CD4-positive, alpha-beta T cell treated with Interleukin-2 at 100 ng/mL for 4 hours (primary cell): ENCODE measurements around the gene KCNQ5.

ENCODE experiments used
- DNase-seq: peaks from one replicate; pipeline ENCODE4 v3.0.0-alpha.2; 2020; ENCODE audit warnings: low spot score

KCNQ5 gene

DNA sequence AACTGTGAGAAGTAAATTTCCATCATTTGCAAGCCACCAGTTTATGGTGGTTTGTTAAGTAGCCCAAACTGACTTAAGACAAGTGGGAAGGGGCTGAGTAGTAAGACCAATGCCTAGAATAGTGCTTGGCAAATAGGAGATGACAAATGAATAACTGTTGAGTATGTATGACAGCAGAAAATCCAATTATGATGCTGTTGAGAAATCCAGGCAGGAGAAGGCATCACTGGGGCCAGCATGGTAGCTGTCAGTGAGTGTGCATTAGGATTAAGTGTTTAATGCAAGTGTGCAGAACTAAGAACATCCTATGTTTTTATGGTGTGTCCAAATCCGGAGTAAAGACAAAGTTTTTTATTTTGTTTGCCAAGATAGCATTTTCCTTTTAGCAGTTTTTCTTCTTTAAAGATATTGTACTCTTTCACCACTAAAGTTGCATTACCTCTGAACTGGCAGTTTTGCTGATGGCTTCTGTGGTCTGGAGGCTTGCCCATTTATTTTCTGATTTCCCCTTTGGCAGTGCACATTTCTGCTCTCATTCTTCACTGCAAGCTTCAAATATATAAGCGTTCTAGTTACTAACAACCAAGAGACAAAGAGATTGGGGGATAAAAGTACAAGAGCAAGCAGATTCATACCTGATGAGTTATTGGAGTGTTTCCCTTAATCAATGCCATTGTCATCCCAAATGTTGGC is 289.7 kb downstream of the KCNQ5 start:
- no peak for DNase-seq

DNA sequence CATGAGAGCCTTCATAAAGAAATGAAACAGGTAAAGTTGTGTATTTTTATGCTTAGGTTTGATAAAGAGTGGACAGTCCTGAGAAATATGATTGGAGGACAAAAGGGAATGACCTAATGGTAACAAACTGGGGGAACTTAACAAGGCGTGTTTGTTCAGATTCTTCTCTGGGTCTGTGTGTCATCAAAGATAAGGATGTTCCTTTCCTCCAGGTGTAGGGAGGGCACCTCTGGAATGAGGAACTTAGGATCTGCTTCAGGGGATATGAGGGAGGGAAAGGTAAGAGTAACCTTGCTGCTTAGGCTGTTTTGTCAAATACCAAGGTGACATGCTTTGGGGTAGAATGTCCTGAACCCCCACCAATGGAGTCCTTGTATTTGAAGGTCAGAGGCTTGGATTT is 291.9 kb downstream of the KCNQ5 start:
- DNase-seq = no peak

DNA sequence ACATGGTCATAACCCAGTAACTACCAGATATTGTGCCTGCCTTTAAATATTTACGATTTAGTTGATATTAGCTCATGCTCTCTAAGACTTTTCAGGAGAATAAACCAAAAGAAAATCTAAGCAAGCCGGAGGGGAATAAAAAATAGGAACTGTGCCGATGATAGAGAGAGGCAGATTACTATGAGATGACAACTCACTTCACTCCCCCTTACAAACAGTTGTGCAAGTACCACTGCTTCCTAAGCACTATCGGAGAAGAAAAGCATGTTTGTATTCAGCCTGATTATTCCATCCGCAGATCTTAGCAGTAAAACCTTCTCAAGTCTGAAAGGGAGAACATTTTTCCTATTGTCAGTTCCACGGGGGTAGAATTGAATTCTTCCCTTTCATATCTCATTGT is 294.4 kb downstream of the KCNQ5 start:
- no peak for DNase-seq

DNA sequence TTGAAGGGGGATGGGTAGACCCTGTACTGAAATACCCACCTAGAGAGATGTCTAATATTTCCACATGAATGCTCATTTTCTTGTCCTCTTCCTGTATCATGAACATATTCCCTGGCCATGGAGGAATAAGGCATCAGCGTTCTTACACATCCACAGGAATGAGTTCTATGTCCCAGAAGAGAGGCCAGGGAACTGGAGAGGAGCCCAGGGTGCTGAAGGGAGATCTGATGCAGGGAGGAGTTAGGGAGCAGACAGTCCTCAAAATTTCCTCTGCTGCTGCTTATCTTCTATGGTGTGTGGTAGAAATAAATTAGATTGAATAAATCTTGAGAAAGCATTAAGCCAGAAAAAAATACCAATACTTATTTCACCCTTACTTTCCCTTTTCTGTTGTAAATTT is 295.0 kb downstream of the KCNQ5 start:
- no peak for DNase-seq

DNA sequence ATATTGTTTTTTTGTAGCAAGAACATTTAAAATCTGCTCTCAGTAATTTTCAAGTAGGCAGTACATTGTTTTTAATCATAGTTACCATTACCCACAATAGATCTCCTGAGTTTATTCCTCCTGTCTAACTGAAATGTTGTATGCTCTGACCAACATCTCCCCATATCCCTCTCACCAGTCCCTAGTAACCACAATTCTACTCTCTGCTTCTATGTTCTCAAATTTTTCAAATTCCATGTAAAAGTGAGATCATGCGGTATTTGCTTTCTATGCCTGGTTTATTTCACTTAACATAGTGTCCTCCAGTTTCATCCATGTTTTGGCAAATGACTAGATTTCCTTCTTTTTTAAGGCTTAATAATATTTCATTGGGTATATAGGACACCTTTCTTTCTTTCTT is 300.5 kb downstream of the KCNQ5 start:
- DNase-seq = no peak

DNA sequence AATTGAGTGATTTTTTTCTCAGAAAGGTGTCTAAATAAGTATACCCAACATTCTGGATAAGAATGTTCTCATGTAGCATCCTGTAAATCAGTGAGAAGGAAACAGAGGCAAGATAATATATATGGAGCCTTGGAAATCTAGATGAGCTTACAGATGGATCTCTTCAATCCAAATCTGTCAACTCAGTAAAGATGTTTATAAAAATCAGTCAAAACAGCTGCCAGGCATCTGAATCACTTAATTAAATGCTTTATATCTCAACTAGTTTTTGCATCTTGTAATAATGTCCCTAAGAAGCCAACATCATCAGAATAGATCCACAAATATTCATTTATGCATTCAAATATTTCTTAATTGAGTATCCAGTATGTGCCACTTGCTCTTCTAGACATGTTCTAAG is 303.3 kb downstream of the KCNQ5 start:
- DNase-seq = no peak

DNA sequence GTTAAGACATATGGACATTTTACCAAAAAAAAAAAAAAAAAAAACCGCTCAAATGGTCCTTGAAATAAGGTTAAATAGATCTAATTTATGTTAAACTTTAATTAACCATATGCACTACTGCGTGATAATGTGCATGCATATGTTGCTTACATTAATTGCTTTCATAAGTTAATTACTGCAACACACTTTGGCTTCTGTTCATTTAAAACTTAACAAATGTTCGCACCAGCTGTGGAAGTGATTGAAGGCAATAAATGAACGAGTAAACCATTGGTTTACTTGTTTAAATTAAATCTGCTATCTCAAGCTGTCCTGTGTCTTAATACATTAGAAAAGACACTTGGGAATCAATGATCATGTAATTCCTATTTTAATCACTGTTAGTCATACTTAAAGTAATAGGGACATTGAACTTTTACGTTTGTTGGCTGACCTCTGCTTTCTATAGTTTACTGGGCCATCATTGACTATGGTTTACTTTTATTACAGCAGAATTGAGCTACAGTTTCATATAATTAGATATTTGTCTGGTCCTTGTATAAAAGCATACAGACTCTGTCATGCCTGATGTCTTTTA is 308.8 kb downstream of the KCNQ5 start:
- DNase-seq = no peak

DNA sequence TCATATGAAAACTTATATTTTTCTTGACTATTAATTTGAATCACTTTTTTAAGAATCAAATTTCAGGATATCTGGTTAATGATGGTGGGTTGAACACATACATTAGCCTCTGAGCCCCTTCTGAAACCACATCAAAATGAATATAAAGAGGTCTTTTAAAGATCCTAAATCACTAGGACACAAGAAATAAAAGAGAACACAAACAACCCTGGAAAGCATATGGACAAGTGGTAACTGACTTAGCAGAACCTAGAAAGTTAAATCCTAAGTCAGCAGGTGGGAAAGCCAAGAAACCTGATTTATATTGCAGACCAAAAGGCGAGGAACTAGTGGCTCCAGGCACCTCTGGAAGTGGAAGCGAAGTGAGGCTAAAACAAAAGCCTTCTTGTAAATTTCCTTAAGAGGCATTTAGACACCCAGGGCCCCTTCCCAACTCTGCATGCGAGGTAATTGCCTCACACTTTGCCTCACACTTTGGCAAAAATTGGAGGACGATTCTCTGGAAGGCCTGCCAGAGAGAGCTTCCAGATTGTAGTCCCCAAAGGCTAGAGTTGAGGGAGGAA is 309.5 kb downstream of the KCNQ5 start:
- no peak for DNase-seq

DNA sequence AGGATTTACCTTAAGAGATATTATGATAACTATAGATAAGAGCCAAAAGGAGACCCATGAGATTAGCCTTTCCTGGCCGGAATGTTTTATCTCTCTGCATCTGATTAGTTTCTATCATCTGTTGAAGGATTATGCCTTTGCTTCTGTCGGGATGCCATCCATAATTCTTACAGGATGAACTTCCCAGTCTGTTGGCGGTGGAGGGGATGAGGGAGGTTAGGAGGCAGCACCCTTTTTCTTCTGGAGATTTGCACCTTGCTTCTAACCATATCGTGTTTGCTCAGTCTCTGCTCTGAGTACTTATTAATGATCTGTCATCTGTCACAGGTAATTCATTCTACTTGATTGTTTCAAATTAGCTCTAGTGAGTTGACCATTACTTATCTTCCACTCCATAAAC is 311.4 kb downstream of the KCNQ5 start:
- no peak for DNase-seq

DNA sequence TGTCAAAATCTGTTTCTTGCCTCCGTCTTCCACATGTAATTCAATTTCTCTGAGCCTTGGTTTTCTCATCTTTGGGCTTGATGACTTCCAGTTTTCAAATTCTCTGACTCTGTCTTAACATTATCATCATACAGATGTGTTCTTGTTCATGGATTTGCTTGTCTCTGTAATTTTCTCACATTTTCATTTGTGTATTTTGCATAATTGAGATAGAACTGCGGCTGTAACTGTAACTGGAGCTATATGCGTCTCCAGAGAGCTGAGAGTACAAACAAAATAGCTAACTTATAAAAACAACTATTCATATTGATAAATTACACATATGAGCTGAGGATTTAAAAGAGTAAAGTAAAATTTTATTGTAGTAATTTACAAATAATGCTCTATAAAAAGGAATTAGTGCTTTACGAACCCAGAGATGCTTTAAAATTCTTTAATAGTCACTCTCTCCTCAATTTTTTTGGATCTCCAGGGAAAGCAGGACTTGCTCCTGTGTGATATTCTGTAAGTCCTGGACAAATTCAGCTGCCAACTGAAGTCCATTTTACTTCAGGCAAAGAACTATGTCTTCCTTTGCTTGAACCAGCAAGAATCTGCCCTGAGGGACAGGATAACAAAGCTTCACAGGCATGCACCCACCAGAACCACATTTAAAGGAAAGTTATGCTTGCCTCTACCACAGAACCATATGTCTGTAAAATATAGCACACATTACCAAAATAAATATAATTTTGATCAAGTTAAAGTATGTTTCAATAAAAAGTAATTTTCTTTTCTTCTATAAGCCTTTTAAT is 315.1 kb downstream of the KCNQ5 start:
- no peak for DNase-seq

DNA sequence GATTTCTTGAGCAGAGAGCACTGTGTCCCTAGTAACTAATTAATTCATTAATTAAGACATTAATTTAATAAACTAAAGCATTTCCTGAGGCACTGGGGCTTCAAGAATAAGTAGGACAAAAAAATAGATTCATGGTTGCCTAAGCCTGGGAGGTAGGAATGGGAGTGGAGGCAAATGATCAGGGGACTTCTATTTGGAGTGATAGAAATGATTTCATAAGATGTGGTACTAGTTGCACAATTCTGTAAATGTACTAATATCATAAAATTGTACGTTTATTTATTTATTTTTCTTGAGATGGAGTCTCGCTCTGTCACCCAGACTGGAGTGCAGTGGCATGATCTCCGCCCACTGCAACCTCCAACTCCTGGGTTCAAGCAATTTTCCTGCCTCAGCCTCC is 316.2 kb downstream of the KCNQ5 start:
- no peak for DNase-seq

DNA sequence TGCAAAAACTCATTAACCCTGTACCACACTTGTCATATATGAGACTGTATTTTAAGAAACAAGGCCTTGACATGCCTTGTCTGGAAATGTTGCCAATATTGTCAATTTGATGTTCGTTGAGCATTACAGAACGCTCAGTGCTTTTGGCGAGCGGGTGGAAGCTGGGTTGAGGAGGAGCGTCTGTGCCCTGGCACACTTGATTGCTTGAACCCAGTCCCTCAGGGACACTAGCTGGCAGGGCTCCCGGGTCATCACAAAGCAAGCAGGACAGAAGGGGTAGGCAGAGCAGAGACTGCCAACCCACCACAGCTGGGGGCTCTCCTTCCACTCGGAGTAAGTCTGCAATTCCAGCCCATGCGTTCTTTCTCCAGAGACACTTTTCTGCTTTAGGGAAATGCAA is 317.1 kb downstream of the KCNQ5 start:
- DNase-seq = no peak

DNA sequence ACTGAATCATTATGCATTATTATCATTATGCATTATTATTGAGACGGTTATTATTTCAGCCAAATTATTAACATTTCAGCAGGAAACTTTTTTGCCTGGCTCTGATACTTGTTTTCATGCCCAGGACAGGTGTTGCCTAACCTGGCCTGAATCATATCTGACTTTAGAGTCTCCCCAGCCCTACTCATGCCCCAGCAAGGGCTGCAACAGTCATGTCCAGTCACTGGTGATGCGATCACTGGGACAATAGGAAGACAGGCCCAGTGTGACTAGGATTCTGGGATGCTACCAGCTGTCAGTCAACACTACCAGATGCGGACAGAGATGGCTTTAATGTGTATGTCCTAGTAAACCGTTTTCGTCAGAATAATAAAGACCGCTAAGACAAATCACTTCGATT is 318.4 kb downstream of the KCNQ5 start:
- no peak for DNase-seq

DNA sequence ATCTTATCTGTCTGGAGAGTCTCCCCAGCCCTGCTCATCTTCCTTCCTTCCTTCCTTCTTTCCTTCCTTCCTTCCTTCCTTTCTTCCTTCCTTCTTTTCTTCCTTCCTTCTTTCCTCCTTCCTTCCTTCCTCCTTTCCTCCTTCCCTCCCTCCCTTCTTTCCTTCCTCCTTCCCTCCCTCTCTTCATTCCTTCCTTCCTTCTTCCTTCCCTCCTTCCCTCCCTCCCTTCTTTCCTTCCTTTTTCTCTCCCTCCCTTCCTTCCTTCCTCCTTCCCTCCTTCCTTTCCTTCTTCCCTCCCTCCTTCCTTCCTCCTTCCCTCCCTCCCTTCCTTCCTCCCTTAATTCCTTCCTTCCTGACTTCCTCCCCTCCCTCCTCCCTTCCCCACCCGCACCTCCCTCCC is 319.4 kb downstream of the KCNQ5 start:
- no peak for DNase-seq

DNA sequence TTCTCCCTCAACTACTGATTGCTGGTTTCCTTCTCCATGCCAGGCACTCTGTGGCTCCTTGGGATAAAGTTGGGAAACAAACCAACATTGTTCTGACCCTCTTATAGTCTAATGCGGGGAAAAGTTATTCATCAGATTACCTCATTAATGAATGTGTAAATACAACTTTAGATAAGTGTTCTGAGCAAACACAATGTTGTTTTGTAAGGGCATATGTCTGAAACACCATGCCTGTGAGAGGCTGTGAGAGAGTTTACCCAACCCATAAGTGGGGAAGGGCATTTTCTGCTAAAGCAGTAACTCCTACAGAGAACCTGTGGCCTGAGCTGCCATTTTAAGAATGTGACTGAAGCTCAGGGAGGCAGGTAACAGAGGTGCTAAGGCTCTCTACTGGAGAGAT is 319.9 kb downstream of the KCNQ5 start:
- DNase-seq = no peak

DNA sequence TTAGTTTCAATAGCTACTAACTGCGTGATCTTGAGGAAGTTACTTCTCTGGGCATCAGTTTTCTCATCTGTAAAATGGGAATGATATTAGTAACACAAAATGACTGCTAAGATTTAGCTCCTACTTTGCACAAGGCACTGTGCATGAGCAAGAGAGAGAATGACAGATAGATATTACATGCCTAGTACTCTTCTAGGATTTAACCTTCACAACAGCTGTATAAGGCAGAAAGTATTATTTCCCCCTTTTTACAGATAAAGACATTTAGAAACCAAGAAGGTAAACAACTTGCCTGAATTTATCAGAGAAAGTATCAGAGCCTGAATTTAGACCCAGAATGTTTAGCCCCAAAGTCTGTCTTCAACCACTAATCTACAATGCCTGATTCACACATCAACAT is 321.8 kb downstream of the KCNQ5 start:
- DNase-seq = no peak

DNA sequence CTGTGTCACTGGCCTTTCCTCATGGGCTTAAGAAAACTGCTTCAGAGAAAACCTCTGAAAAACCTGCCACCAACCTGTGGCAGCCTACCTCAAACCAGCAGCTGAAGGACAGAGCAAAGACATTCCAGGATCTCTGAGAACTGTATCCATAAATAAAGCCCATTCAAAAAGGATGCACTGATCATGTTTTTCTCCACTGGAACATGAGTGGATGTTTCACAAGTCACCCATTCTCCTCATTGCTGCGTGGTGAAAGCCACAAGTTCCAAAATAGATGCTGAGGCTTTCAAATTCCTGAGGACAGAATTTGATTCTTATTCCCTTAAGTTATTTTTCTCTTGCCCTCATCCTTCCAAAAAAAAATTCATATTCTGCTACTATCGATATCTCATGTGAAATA is 322.8 kb downstream of the KCNQ5 start:
- no peak for DNase-seq

DNA sequence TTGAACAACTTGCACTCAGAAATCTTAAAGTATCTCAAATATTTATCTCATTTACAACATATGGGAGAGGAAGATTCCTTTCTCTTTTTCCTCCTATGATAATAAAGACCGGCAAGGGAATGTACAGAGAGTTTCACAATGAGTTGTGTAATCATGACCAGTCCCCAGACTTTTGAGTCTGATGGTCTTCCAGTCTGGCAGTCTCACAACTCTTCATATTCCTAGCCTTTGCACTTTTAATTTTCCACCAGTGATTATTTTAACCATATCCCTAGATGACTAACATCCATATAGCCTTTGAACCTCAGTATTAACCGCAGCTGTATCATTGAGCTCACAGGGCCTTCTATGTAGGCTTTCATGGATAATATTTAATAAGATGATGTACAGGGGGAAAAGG is 324.9 kb downstream of the KCNQ5 start:
- DNase-seq = no peak

DNA sequence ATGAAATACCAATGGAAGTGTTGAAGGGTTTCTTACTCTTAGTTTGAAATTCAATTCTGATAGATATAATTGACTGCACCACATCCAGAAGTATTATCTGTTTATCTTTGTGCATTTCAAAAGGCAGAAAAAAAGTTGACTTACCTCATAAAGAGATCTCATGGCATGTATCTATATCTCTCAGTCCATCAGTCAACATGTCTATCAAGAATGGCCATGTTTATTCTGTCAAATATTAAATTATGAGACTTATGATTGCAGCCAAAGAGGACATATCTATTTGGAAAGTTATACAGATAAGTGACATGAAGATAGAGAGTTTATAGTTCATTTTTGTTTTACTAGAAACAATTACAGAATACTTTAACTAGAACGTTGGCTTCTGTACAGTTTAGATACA is 325.7 kb downstream of the KCNQ5 start:
- DNase-seq = no peak

DNA sequence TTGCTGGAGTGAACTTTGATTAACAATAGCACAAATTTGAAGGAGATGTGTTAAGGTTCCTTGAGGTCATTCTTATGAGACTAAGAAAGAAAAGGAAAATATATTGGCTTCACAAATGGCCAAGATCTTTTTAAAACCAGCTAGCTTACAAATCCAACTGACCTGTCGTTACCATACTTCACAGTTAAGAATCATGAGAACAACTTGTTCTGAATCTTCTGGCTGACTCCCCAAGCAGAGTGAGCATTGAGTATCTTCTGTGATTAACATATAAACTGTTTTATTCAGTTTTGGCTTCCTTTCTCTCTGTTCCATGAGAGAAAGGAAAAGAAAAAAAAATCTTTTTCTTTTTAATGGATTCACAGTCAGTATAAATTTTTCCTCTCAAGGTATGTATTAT is 326.3 kb downstream of the KCNQ5 start:
- DNase-seq = no peak

DNA sequence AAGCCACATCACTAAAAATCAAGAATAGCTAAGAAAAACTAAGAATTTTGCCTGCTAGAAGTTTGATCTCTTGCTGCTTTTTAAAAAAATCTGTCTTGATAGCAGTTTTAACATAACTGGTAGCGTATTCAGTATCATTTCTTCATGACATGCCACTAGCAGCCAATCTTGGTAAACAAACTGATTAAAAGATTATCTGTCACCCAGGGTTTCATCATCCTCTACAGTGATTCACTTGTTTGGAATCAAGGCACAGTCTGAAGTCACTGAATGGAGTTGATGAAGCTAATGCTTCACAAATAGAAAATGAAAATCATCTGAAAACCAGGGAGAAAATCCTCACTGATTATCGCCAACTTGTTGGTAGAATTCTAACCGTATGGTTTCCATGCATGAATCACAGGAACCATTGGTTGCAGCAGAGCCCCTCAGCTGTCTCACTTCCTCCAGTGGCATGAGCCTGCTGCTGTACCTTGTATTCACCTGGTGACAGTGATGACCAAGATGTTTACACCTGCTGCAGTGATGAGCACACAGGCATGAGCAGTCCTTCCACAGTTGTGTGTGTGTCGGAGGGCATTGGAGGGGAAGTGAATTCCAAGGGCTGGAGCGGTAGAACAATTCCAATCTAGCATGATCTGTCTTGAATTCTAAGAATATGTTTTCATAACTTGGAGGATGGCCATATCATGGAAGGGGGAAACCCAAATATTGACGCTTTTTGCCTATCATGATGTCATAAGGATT is 328.4 kb downstream of the KCNQ5 start:
- no peak for DNase-seq

DNA sequence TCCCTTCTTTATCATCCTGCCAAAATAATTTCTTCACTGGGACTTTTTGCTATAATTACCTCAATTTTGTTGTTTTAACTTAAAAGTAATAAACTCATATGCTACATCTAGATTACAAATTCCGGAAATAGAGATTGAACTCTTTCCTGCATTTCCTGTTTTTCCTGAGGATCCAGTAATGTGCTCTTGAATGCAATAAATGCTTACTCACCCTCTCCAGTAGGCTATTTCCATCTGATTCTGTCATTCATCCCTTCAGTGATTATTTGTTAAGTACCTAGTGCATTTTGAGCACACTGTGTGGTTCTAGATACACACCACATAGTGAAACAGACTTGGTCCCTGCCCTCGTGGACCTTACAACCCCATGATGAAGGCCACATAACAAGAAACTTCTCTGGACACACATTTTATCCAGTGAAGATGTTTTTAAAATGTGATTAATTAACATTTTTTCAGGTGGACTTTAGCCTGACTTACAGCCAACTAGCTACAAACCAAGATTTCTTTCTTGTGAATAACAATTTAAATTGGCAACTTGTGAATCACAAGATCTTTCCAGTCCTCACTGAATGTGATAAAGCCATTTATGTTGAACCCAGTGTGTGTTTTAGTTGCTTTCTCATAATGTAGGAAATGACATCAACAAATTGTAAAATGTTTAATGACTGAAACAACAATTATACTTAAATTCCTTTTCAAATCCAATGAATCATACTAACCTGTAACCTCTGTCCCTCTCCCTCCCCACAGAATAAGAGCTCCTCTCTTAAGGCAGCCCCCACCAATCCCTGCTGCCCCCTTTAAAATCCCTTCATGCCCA is 331.2 kb downstream of the KCNQ5 start:
- DNase-seq = no peak
